HG03139 (cell line): ENCODE results near the gene CFAP100.

Experiments
- ATAC-seq: cut with Tn5 transposase; IDR thresholded peaks from one replicate; pipeline ENCODE4 v1.9.1; 2021; ENCODE audit not compliant: unreplicated experiment

The CFAP100 gene

DNA sequence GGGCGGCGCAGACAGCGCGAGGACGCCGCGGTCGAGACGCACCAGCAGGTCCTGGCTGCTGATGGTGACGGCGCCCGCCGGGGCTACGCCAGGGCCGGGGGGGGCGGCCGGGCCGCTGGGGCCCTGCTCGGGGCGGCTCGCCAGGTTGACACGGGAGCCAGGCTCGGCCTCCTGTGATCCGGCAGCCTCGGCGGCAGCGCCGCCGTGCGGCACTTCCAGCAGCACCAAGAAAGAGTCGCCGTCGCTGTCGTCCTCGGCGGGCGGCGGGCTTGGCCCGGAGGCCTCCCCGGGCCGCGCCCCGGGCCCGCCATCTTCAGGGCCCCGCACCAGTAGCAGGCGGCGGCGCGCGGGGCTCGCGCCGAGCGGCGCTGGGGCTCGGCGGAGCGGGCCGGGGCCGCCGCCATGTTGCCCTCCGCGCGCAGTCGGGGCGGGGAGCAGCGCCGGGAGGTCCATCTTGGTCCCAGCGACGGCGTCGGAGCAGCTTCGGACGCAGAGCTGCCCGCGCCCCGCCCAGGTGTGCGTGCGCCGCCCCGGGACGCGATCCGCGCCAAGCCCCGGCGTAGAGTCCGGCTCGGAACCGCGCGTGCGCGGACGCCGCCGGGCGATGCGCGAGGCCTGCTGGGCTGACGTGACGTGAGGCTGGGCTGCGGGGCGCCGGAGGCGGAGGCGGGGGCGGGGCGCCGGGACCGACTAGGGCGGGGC lies 80.9 kb downstream of the CFAP100 start, which contains the start of gene ZXDC:
Gene ZXDC, minus strand, starts transcription at position 479 of the 702 bp plus-strand sequence. Its CDS starts 26 bp downstream, at position 453.
- peak; percentile 74 for ATAC-seq

DNA sequence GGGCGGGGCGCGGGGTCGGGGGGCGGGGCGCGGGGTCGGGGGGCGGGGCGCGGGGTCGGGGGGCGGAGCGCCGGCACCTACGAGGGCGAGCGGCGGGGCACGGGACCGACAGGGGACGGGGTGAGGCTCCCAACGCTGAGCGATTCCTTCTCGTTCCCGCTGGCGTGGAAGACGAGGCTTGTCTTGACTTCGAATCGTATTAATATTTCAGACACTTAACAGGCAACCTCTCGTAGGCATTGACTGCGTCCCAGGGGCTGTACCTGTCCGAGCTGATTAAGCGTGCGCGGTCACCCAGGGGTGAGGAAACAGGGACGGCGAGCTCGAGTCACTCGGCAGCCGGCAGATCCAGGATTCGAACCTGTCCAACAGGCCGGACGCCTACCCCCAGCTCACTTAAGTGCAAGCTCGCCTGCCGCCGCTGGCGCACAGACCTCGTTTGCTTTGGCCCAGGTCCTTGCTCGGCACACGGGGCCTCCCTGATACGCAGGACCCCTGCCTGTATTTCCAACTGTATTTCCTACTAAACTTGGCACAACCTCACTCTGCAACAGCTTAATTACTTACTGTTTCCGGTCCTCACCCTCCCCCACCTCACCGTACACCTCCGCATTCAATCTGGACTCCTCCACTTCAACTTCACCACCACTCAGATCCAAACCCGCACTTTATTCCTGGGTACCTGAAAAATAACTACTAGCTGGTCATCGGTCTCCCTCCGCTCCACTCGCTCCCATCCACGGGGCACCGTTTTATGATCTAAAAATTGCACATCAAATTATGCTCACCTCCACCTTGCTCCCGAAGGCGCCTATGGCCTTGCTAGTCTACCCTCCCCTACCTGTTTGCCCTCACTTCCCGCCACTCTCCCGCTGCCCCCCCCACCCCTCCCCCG lies 81.7 kb downstream of the CFAP100 start:
- ATAC-seq: peak; percentile 16

DNA sequence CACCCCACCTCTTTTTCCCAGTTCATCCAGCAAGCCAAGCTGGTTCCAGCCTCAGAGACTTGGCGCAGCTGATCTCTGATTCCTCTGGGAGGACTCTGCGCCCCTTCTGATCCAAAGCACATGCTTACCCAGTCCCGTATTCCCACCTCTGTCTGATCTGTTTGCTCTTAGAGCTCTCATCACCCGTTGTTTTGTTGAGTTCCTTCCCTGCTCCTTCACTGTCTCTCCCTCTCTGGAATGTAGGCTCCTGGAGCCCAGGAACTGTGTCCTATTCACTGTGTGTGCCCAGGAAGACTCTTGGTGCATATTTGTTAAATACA lies 82.3 kb downstream of the CFAP100 start:
- no peak for ATAC-seq

DNA sequence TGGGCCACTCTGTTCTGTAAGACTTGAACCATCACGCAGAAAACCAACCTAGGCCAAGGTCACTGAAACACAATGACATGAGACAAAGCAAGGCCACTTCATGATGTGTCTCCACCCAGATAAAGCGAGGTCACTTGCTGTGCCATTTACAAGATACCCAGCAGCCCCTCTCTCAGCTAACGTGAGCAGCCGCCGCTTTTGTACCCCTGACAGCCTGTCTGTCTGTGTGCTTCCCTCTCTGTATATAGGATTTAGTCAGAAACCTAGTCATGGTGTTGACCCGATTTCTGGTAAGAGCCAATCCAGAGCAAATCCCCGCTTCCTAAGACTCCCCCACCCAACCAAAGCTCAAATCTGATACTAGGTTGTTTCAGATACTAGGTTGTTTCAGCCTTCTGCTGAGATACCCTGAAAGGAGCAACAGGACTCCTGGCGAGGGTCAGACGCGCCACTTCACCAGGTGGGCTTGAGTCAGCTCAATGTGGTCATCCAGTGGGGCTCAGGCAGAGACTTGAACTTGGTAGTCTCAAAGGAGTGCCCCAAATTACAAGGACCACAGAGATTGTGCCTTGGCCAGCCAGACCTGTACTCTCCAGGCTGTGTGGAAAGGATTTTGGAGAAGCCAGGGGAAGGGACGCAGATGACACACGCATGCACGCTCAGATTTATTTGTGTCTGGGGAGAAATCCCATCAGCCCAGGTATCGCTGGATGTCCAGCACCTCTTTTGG lies 84.0 kb downstream of the CFAP100 start:
- no peak for ATAC-seq

DNA sequence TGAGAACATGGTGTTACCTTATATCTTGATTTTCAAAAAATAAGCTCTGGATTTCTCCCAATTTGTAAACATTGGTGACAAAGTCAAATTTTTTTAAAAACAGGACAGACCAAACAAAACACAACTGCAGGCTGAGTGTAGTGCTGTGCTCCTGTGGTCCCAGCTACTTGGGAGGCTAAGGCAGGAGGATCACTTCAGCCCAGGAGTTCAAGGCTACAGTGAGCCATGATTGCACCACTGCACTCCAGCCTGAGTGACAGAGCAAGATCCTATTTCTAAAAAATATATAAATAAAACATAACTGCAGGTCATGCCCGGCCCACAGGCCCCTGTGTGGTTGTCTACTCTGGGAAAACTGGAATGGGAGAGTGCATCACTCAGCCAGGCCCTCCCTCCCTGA lies 84.9 kb downstream of the CFAP100 start:
- ATAC-seq: no peak

DNA sequence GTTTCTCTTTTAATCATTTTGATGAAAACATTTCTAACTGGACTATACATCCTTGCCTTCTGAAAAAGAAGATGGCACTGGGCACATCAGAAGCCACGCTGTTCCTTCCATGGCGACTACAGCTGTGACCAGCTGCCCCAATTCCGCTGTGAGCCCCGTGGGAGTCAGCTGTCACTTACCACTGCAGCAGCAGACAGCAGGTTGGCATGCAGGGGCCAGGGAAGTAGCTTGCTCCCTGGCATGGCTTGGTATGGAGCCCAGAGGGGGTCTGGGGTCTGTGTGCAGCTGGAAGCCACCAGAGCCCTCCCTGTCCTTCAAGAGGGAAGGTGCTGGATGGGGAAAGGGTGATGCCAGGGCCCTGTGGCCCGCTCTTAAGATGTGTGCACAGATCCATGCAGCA lies 85.5 kb downstream of the CFAP100 start:
- no peak for ATAC-seq

DNA sequence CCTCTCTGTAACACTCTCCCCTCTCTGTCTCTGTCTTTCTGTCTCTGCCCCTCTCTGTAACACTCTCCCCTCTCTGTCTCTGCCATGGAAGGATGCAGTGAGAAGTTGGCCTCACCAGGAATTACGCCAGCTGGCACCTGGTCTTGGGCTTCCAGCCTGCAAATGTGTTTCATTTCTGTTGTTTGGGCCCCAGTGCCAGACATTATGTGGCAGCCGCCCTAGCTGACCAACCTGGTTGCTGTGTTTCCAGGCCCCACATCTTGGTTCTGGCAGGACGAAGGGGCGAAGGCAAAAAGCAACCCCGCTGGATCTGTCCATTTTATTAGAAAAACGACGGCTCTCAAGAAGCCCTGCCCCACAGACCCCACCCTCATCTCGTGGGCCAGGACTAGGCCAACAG lies 86.2 kb downstream of the CFAP100 start:
- ATAC-seq: no peak

DNA sequence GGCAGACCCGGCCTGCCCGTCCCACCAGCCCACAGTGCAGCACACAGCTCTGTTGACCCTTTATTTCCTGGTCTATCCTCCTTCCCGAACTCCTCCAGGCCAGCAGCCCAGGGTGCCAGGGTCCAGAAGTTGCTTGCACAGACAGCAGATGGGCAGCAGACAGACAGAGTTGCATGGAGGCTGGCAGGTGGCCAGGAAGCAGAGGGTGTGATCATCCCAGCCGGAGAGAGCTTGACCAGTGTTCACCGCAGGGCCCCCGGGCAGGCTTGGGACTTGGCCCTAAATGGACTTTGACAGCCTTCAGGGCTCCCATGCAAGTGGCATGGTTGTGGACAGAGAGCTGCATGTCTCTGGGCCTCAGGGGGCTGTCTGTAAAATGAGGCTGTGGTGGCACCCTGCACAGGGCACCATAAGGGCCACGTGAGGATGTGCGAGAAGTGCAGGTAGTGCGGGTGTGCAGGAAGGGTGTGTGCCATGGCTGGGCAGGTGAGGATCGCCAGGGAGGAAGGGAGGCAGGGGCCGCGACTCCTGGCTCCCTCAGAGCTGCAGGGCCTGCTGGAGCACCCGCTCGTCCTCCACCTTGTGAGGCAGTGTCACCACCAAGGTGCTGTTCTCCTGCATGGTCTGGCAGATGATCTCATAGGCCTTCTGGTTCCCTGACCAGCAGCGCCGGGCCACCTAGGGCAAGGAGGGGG lies 87.2 kb downstream of the CFAP100 start:
- no peak for ATAC-seq

DNA sequence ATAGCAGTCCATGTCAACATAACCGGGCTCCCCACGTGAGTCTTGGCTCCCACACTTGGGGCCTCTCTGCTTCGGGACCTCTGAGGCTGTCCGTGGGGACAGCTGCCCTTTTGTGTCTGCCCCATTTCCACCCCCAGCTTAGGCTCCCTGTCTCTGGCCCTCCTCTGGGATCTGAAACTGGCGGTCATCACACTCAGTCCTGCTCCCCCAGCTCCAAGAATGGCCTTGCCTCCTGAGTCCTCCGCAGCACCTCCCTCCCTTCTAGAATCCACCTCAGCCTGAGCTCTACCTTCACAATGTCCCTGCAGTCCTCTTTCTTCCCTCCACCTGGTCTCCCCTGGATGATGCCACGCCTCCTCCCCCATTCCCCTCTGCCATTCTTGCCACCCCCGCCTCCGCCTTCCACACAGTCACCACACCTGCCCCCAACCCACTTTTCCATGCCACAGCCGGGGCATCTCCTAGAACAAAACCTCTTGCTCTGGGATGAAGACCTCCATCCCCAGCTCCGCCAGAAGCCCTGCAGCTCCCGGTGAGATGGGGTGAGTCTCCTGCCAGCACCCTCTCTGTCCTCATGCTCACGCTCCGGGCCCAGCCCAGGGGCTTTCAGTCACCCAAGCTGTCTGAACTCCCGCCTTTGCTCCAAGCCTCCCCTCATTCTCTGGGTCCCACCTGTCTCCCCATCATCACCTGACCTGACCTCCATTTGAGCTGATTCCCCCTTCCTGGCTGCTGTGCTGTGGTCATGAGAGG lies 88.0 kb downstream of the CFAP100 start:
- ATAC-seq: no peak

DNA sequence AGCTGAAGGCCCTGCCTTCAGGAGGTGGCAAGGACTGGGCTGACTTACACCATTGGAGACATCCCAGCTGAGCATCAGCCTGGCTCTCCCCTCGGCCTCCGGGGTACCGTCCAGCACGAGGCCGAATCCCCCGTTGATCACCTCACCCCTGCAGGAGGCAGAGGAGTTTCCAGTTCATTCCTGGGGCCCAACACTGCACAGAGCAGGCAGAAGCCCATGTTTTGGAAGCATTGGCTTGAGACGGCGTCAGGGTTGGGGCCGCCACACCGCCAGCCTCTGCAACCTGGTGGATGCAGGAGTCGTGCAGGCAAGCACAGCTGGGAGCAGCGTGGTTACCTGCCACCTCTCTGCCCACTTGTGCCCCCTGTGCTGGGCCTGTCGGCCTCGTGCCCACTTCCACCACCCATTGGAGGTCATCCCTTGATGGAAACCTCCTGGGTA lies 88.6 kb downstream of the CFAP100 start:
- no peak for ATAC-seq

DNA sequence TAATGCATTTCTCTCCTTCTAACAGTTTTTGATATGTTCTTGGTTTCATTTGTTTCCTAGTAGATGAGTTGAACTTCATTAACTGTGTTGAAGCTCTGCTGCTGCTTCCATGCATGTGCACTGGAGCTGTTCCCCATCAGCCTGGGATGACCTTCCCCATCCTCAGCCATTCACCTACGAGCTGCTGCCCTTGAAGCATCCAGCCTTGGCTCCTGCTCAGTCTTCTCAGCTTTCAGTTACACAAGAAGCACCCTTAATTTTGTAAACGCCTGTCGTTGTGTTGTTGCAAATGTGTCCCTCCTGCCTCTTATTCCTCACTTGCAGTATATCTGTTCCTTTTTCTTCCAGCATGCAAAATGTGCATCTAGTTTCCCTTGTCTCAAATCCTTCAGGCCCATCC lies 89.4 kb downstream of the CFAP100 start:
- ATAC-seq: no peak

DNA sequence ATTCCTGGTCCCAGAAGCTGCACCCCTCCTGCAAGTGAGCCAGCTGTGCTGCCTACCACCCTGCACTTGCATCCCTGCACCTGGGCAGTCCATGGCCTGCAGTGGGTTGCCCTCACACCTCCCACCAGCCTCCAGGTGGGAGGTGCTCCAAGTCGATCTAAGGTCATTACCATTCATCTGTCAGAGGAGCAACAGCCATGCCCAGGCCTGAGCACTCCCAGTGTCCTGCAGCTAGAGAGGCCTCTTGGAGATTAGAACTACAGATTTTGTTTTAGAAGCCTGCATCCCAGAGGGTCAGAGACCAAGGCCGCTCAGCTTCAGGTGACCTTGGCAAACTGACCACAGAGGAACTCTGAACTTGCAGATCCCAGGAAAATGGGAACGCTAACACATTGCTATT lies 90.0 kb downstream of the CFAP100 start:
- ATAC-seq: no peak

DNA sequence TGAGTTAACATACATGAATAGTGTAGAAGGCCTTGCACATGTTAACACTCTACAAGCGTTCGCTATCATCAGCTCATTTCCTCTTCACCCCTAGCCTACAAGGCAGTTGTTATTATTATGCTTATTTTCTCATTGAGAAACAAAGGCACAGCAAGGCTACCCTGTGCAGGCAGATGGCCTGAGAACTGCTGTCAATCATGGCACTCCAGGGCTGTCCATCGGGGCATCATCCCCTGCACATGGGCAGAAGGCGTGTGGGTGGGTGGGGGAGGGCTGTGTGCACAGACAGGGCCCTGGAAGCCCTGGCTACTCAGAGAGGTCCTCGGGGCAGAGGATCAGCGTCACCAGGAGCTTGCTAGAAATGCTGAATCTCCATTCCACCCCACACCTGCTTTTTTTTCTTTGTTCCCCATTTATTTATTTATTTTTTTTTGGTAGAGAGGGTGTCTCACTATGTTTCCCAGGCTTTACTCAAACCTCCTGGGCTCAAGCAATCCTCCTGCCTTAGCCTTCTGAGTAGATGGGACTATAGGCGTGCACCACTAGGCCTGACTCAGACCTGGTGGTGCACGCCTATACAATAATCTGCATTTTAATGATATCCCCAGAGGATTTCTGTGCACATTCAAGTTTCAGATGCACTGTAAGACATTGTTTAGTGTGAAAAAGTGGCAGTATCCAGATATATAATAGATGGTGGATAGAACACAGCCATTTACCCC lies 90.6 kb downstream of the CFAP100 start:
- ATAC-seq: no peak

DNA sequence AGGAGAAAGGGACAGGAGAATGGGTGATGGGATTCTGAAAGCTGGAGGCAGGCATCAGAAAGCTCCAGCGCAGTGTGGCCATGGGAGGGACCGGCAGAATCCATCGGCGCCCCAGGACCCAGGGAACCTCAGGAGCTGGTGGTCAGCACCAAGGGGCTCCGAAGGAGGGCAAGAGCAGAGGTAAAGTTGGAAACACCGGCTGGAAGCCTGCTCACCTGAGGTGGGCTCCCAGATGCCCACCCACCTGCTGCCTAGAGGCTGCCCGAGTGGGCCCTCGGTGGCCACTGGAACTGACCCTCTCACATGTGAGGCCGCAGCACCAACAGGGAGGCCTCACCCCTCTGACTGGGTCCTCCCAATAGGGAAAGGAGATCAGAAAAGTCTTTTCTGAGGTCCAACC lies 91.2 kb downstream of the CFAP100 start:
- no peak for ATAC-seq
